Uterus (tissue), 2 donors: Measurements from ENCODE around the gene ERF.

Experiments used
- POLR2A ChIP-seq, 2 donors: fragments of 450-650 bp; IDR thresholded peaks; one replicate each; pipeline ENCODE4 v1.6.1; 2016; ENCODE audit warnings: antibody characterized with exemption in 2 of 2, mild to moderate bottlenecking in 1 of 2, moderate library complexity in 1 of 2
- TF ChIP-seq, protein P1 (sequence below), 4 experiments: fragments of 200-600 bp in 2 of 4; fragments of 450-650 bp in 2 of 4; sonication (generic) in 2 of 4; IDR thresholded peaks; one replicate each; pipeline ENCODE4 v1.5.1; 2016 to 2019; ENCODE audit warnings: antibody characterized with exemption in 4 of 4, mild to moderate bottlenecking in 2 of 4, moderate library complexity in 1 of 4

DNA sequence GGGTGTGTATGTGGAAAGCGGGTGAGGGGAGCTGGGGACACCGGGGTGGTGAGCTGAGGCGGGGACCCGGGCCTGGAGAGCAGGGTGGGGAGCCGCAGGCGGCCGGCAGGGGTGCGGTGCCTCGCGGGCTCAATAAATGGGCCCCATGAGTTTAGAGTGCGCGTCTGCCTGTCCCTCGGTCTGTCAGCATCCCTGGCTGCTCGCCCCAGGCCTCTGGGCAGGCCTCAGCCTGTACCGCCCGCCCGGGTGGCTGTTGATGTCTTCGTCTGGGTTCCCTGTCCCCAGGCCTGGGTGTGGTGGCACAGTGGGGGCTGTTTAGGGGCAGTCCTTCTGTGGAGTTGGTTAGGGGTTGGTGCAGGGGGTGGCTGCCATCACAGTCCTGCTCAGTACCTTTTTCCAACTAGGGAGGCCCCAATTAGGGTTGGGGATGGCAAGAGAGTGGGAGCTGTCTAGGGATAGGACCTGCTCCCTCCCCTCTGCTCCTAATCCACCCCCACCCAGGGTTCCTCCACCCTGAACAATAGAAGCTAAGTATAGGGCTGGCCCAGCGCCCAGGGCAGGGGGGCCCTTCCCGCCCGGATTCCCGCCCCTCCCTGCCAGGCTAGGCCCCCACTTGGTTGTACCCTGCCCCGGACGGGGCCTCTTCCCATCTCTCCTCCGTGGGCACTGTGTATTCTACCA lies 26.4 kb upstream of the ERF start:
- TF ChIP-seq, protein P1, sequence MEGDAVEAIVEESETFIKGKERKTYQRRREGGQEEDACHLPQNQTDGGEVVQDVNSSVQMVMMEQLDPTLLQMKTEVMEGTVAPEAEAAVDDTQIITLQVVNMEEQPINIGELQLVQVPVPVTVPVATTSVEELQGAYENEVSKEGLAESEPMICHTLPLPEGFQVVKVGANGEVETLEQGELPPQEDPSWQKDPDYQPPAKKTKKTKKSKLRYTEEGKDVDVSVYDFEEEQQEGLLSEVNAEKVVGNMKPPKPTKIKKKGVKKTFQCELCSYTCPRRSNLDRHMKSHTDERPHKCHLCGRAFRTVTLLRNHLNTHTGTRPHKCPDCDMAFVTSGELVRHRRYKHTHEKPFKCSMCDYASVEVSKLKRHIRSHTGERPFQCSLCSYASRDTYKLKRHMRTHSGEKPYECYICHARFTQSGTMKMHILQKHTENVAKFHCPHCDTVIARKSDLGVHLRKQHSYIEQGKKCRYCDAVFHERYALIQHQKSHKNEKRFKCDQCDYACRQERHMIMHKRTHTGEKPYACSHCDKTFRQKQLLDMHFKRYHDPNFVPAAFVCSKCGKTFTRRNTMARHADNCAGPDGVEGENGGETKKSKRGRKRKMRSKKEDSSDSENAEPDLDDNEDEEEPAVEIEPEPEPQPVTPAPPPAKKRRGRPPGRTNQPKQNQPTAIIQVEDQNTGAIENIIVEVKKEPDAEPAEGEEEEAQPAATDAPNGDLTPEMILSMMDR (IDR thresholded peaks at IDR 0.05) = peak in 1 of 4 experiments; percentile 21
- TF ChIP-seq POLR2A (IDR thresholded peaks at IDR 0.05) = peak in 1 of 2 donors; percentile 26
